Calu3 (cell line): ENCODE measurements around the gene GJD4. TPM values are rescaled to one million over a fixed set of nuclear protein-coding genes. Genes with fewer than 3 reads are reported as not detected.

Experiments used
- Bru-seq: library from RNA; stranded (reverse); fragments of 400-500 nt; gene quantifications from one replicate; lab custom pipeline; 2021; lab: Mats Ljungman, UMichigan
- BruChase-seq, 2 experiments: library from RNA; stranded (reverse); fragments of 400-500 nt; gene quantifications; one replicate each; lab custom pipeline; 2021; lab: Mats Ljungman, UMichigan
- BruUV-seq: library from RNA; stranded (reverse); fragments of 400-500 nt; replicated peaks from 2 replicates; lab custom pipeline; 2021; lab: Mats Ljungman, UMichigan
- CTCF ChIA-PET: fragments of 300-600 bp; sonication (Branson Sonifier 250); formaldehyde crosslinking; loops from one replicate; lab custom pipeline; 2022; ENCODE audit warnings: antibody characterized with exemption; lab: Charles Lee
- DNase-seq: peaks from one replicate; pipeline ENCODE4 v3.0.0; 2022
- H3K27ac Mint-ChIP-seq: one replicate; pipeline ENCODE4 v1.8.0; 2022; ENCODE audit warnings: mixed read lengths; ENCODE audit not compliant: unreplicated experiment
- H3K27me3 Mint-ChIP-seq: one replicate; pipeline ENCODE4 v1.8.0; 2022; ENCODE audit warnings: mixed read lengths; ENCODE audit not compliant: unreplicated experiment
- H3K36me3 Mint-ChIP-seq: one replicate; pipeline ENCODE4 v1.8.0; 2022; ENCODE audit warnings: mild to moderate bottlenecking, moderate library complexity, mixed read lengths; ENCODE audit not compliant: insufficient read depth, unreplicated experiment
- H3K4me1 Mint-ChIP-seq: one replicate; pipeline ENCODE4 v1.8.0; 2022; ENCODE audit warnings: mild to moderate bottlenecking, low read depth, mixed read lengths; ENCODE audit not compliant: unreplicated experiment
- H3K4me3 Mint-ChIP-seq: one replicate; pipeline ENCODE4 v1.8.0; 2022; ENCODE audit warnings: mild to moderate bottlenecking, low read depth, moderate library complexity, mixed read lengths; ENCODE audit not compliant: unreplicated experiment
- H3K9me3 Mint-ChIP-seq: one replicate; pipeline ENCODE4 v1.8.0; 2022; ENCODE audit warnings: low read depth, mixed read lengths; ENCODE audit not compliant: unreplicated experiment
- intact Hi-C: fragments of 100-400 bp; cut with micrococcal nuclease; formaldehyde crosslinking; loops from one replicate; pipeline ENCODE4 v1.10.0; 2022; ENCODE audit not compliant: unreplicated experiment
- long read RNA-seq: library from polyadenylated mRNA; stranded (forward); transcript quantifications from one replicate; pipeline ENCODE4 v2.0.0, GENCODE V29; 2022
- total RNA-seq: library from RNA; stranded (reverse); gene quantifications from 2 replicates; pipeline ENCODE4 v1.2.3, GENCODE V29; 2022
- TF ChIP-seq, protein P1 (sequence below): fragments of 200-600 bp; IDR thresholded peaks from one replicate; pipeline ENCODE4 v1.8.0; 2022; ENCODE audit warnings: antibody characterized with exemption; ENCODE audit not compliant: unreplicated experiment

Gene GJD4, protein sequence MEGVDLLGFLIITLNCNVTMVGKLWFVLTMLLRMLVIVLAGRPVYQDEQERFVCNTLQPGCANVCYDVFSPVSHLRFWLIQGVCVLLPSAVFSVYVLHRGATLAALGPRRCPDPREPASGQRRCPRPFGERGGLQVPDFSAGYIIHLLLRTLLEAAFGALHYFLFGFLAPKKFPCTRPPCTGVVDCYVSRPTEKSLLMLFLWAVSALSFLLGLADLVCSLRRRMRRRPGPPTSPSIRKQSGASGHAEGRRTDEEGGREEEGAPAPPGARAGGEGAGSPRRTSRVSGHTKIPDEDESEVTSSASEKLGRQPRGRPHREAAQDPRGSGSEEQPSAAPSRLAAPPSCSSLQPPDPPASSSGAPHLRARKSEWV
- not detected in 2 replicates for total RNA-seq
- percentile 15 among the genes with signal in this experiment for Bru-seq, nascent RNA
- percentile 25 among the genes with signal in this experiment for BruChase-seq, experiment 1, labeled RNA remaining after a 6-hour chase
- percentile 21 among the genes with signal in this experiment for BruChase-seq, experiment 2, labeled RNA remaining after a 2-hour chase
- long read RNA-seq = 0 reads

DNA sequence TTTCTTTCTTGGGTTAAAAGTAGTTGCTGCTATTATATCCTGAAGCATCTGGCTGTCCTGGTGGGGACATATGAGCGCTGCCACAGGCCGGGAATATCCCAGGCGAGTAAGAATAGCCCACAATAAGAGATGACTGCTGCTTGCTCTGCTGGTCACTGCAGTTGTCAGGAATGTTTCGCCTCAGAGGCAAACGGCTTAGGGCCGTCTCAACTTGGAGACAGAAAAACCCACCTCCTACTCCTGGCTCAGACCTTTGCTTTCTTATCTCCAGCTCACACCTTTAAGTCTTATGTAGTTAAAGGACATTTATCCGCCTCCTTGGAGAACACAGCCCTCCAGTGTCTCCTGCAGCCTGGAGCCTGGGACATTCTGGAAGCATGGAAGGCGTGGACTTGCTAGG is at the start of gene GJD4:
Gene GJD4 (plus strand): TSS at position 151 of the 400 bp plus-strand sequence. CDS start 227 bp downstream, at position 378.
- no peak for DNase-seq
- intact Hi-C loops = no loop called here

DNA sequence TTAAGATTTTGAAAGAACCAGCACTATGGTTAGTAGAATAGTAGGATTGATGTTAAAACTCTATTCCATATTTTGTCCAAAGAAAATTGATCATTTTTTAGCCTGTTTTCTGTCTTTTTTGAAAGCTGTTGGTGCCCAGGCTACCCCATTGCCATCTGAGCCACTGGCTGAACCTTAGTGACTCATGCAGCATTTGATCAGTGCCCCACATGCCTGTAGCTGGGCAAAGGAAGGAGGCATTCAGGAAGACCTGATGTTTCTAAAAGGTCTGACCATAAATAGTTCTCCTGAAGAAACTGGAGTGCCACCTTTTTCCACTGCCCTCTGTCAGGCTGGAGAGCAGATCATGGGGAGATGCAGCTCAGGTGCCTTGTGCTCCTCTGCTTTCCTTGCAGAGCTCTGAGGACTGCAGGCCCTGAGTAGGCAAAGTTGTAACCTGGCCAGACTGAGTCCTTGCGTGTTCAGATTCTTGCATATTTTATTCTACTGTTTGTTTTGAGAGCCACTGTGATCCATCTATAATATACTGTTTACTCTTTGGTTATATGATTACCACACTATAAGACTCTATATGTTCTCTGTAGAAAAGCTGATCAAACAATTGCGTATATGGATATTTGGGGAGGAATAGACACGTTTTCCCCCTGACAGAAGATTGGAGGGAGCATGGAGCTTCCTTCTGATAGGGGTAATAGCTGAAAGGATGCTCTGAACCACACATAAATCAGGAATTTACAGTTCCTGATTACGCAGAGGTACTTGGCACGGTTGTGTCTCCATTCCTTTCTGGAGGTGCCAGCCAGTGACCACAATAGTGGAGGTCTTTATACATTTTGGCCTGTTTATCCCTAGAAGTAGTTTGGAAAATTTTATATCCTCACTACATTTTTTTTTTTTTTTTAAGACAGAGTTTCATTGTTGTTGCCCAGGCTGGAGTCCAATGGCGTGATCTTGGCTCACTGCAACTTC is 48.9 kb upstream of the GJD4 start:
- BruUV-seq = no TSS peak
- DNase-seq = no peak
- CTCF ChIA-PET = interaction anchor here (0.7 kb wide), 1 partner anchor 95 kb away, joined by 7 read pairs; no protein-coding TSS in a partner anchor

More for the DNA sequence above, at the start of gene GJD4:
- Mint-ChIP-seq H3K27ac (no peak within 1 kb of the TSS), H3K4me3 (no peak within 1 kb of the TSS), H3K9me3 (no peaks in the 10 kb centered on the region), H3K27me3 (peaks cover 61% of the 10 kb centered on the region), H3K4me1 (no peaks in the 10 kb centered on the region), H3K36me3 (no peaks in the 10 kb centered on the region)
- CTCF ChIA-PET = no interaction called here
- TF ChIP-seq, protein P1, sequence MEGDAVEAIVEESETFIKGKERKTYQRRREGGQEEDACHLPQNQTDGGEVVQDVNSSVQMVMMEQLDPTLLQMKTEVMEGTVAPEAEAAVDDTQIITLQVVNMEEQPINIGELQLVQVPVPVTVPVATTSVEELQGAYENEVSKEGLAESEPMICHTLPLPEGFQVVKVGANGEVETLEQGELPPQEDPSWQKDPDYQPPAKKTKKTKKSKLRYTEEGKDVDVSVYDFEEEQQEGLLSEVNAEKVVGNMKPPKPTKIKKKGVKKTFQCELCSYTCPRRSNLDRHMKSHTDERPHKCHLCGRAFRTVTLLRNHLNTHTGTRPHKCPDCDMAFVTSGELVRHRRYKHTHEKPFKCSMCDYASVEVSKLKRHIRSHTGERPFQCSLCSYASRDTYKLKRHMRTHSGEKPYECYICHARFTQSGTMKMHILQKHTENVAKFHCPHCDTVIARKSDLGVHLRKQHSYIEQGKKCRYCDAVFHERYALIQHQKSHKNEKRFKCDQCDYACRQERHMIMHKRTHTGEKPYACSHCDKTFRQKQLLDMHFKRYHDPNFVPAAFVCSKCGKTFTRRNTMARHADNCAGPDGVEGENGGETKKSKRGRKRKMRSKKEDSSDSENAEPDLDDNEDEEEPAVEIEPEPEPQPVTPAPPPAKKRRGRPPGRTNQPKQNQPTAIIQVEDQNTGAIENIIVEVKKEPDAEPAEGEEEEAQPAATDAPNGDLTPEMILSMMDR = no peak
- no TSS peak for BruUV-seq

DNA sequence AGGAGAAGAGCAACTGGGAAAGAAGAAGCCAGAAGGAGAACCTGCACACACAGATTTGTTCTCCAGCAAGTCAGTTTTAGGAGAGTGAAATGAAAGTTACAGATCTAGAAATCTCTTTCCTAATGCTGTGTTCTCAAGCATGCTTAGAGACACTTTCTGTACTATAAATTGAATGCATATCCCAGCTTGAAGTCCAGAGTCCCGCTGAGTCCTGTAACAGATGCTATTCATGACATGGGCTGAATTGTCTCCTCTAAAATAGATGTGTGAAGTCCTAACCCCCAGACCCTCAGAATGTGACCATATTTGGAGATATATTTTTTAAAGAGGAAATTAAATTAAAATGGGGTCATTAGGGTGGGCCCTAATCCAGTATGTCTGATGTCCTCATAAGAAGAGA is 46.9 kb upstream of the GJD4 start:
- H3K27ac Mint-ChIP-seq = no peak overlapping the region
- TF ChIP-seq, protein P1 = no peak
- intact Hi-C loops = no loop called here
- DNase-seq = no peak
- BruUV-seq = no TSS peak
- peaks cover 6% of the 10 kb centered on the region for H3K36me3 Mint-ChIP-seq
- no peaks in the 10 kb centered on the region for H3K9me3 Mint-ChIP-seq
- H3K27me3 Mint-ChIP-seq = no peaks in the 10 kb centered on the region
- H3K4me1 Mint-ChIP-seq = no peaks in the 10 kb centered on the region
- no peak overlapping the region for H3K4me3 Mint-ChIP-seq
- CTCF ChIA-PET = no interaction called here

More for the DNA sequence above, 48.9 kb upstream of the GJD4 start:
- H3K36me3 Mint-ChIP-seq = peaks cover 6% of the 10 kb centered on the region
- no peak overlapping the region for H3K4me3 Mint-ChIP-seq
- H3K27ac Mint-ChIP-seq = no peak overlapping the region
- no peaks in the 10 kb centered on the region for H3K4me1 Mint-ChIP-seq
- intact Hi-C loops = no loop called here
- H3K27me3 Mint-ChIP-seq = no peaks in the 10 kb centered on the region
- no peaks in the 10 kb centered on the region for H3K9me3 Mint-ChIP-seq
- TF ChIP-seq, protein P1 = no peak

DNA sequence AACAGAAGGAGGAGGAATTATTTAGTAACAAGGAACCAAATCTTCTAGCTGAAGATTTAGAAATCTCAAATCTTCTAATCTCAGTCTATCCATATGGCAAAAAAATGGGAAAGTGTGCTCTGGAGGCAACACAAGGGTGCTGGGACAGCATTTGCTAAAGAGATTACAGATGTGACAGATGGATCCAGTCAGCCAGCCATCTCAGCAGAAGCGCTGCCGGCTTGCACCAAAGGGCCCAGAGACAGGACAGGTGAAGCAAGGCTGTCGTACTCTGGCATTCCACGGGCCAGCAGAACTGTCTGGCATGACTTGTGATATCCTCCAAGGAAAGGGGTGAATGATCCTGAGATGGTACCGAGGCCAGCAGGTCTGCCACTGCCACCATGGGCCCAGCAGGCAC is 45.7 kb upstream of the GJD4 start:
- BruUV-seq = no TSS peak
- no peaks in the 10 kb centered on the region for H3K9me3 Mint-ChIP-seq
- no peak overlapping the region for H3K4me3 Mint-ChIP-seq
- TF ChIP-seq, protein P1 = no peak
- no peaks in the 10 kb centered on the region for H3K27me3 Mint-ChIP-seq
- no peaks in the 10 kb centered on the region for H3K36me3 Mint-ChIP-seq
- no peaks in the 10 kb centered on the region for H3K4me1 Mint-ChIP-seq
- H3K27ac Mint-ChIP-seq = no peak overlapping the region
- no peak for DNase-seq
- intact Hi-C loops = no loop called here
- CTCF ChIA-PET = interaction anchor here (0.6 kb wide), 1 partner anchor 16 kb away, joined by 7 read pairs; no protein-coding TSS in a partner anchor
